OCI-LY7 (cell line): Measurements from ENCODE around the gene CDCP2. TPM values are rescaled to one million over a fixed set of nuclear protein-coding genes. Genes with fewer than 3 reads are reported as not detected.

Experiments
- BruUV-seq: library from RNA; stranded (reverse); fragments of 400-500 nt; replicated peaks from 2 replicates; lab custom pipeline; 2021; lab: Mats Ljungman, UMichigan
- CTCF ChIA-PET: fragments of 300-600 bp; sonication (Branson Sonifier 250); formaldehyde crosslinking; loops from one replicate; lab custom pipeline; 2022; ENCODE audit warnings: antibody characterized with exemption; ENCODE audit not compliant: unreplicated experiment; lab: Charles Lee
- POLR2A ChIA-PET: fragments of 300-600 bp; sonication (Branson Sonifier 250); formaldehyde crosslinking; loops from one replicate; lab custom pipeline; 2022; ENCODE audit warnings: antibody characterized with exemption; lab: Charles Lee
- DNase-seq: peaks from one replicate; pipeline ENCODE4 v3.0.0-alpha.2; 2015; ENCODE audit warnings: low spot score
- H2AFZ ChIP-seq: fragments of 200-600 bp; sonication (generic), shearing (Covaris generic); 2 replicates; pipeline ENCODE4 v1.6.1; 2014; ENCODE audit warnings: mild to moderate bottlenecking, antibody characterized with exemption, low read length, moderate library complexity
- H3K27ac ChIP-seq: fragments of 200-600 bp; sonication (generic); 2 replicates; pipeline ENCODE4 v1.5.1; 2014; ENCODE audit warnings: mixed run types, low read depth, mild to moderate bottlenecking, moderate library complexity, low read length, inconsistent platforms; ENCODE audit not compliant: poor library complexity, severe bottlenecking
- H3K36me3 ChIP-seq: fragments of 200-600 bp; sonication (generic); 2 replicates; pipeline ENCODE4 v1.6.1; 2014; ENCODE audit warnings: mild to moderate bottlenecking, antibody characterized with exemption, low read length, moderate library complexity, mixed read lengths; ENCODE audit not compliant: insufficient read depth
- H3K4me1 ChIP-seq: fragments of 200-600 bp; sonication (generic); 2 replicates; pipeline ENCODE4 v1.5.1; 2014; ENCODE audit warnings: mild to moderate bottlenecking, low read length; ENCODE audit not compliant: insufficient read depth, poor library complexity, severe bottlenecking
- H3K4me2 ChIP-seq: fragments of 200-600 bp; sonication (generic); 2 replicates; pipeline ENCODE4 v1.6.1; 2014; ENCODE audit warnings: mild to moderate bottlenecking, low read length
- H3K4me3 ChIP-seq: fragments of 200-600 bp; sonication (generic); 2 replicates; pipeline ENCODE4 v1.5.1; 2014; ENCODE audit warnings: mild to moderate bottlenecking, low read depth, low read length; ENCODE audit not compliant: poor library complexity, severe bottlenecking
- H3K79me2 ChIP-seq: fragments of 200-600 bp; sonication (generic); 2 replicates; pipeline ENCODE4 v1.6.1; 2016; ENCODE audit warnings: low read depth, mild to moderate bottlenecking, low read length, moderate library complexity, mixed read lengths; ENCODE audit not compliant: insufficient read depth
- H3K9me2 ChIP-seq: fragments of 200-600 bp; sonication (generic); 2 replicates; pipeline ENCODE4 v1.6.1; 2016; ENCODE audit warnings: mild to moderate bottlenecking, low read length, mixed read lengths; ENCODE audit not compliant: insufficient read depth
- H3K9me3 ChIP-seq: fragments of 200-600 bp; sonication (generic); 2 replicates; pipeline ENCODE4 v1.6.1; 2014; ENCODE audit warnings: mild to moderate bottlenecking, mixed run types, low read length, mixed read lengths
- H4K20me1 ChIP-seq: fragments of 200-600 bp; sonication (generic); 2 replicates; pipeline ENCODE4 v1.6.1; 2014; ENCODE audit warnings: mild to moderate bottlenecking, antibody characterized with exemption, low read length, moderate library complexity, mixed read lengths; ENCODE audit not compliant: insufficient read depth
- CTCF ChIP-seq: fragments of 200-600 bp; sonication (generic); conservative IDR thresholded peaks from 2 replicates; pipeline ENCODE4 v1.5.1; 2014; ENCODE audit warnings: mild to moderate bottlenecking, antibody characterized with exemption, low read length, moderate library complexity, mixed read lengths
- EZH2phosphoT487 ChIP-seq: fragments of 200-600 bp; sonication (generic); IDR thresholded peaks from 2 replicates; pipeline ENCODE4 v1.6.1; 2018; ENCODE audit warnings: low read depth, borderline replicate concordance, mild to moderate bottlenecking, mixed run types, antibody characterized with exemption, low read length, moderate library complexity, mixed read lengths
- intact Hi-C: fragments of 100-400 bp; cut with micrococcal nuclease; formaldehyde crosslinking; loops from one replicate; pipeline ENCODE4 v1.10.0; 2022; ENCODE audit not compliant: unreplicated experiment
- total RNA-seq, 2 experiments: library from RNA; depleted of rRNA in 1 of 2; stranded (reverse); fragments of >200 nt in 1 of 2; shearing (Covaris generic) in 1 of 2; gene quantifications; 2 replicates each; pipeline ENCODE4 v1.2.3, GENCODE V29; 2014 to 2022

Gene CDCP2
- total RNA-seq, 2 experiments from 2014 or later: 0.09 TPM; not detected in 1

GRCh38 chr1:54160351-54160750 lies 7.6 kb upstream of the CDCP2 start:
- DNase-seq: no peak
- ChIA-PET CTCF (no interaction called here), POLR2A (no interaction called here)
- Histone ChIP-seq H3K9me3 (no peaks in the 10 kb centered on the region), H4K20me1 (no peaks in the 10 kb centered on the region), H3K9me2 (no peaks in the 10 kb centered on the region), H3K36me3 (no peaks in the 10 kb centered on the region), H3K4me1 (peaks cover 8% of the 10 kb centered on the region), H3K4me2 (no peak overlapping the region), H3K4me3 (no peak overlapping the region), H3K27ac (no peak overlapping the region), H3K79me2 (no peaks in the 10 kb centered on the region), H2AFZ (no peak overlapping the region)
- TF ChIP-seq CTCF (no peak), EZH2phosphoT487 (no peak)
- no TSS peak for BruUV-seq
- intact Hi-C loops: no loop called here

- no peak overlapping the region for H3K4me2 ChIP-seq
- BruUV-seq: no TSS peak
- no peak overlapping the region for H3K27ac ChIP-seq
- peaks cover 8% of the 10 kb centered on the region for H3K4me1 ChIP-seq
- ChIA-PET CTCF (no interaction called here), POLR2A (no interaction called here)
- H2AFZ ChIP-seq: no peak overlapping the region
- no peaks in the 10 kb centered on the region for H3K79me2 ChIP-seq
- H3K9me2 ChIP-seq: no peaks in the 10 kb centered on the region
- TF ChIP-seq CTCF (no peak), EZH2phosphoT487 (no peak)
- H4K20me1 ChIP-seq: no peaks in the 10 kb centered on the region
- DNase-seq: no peak
- H3K9me3 ChIP-seq: no peaks in the 10 kb centered on the region
- H3K4me3 ChIP-seq: no peak overlapping the region
- intact Hi-C loops: no loop called here
- H3K36me3 ChIP-seq: no peaks in the 10 kb centered on the region
Observed at GRCh38 chr1:54159733-54160316, 7.0 kb upstream of the CDCP2 start.

GRCh38 chr1:54158071-54158470 lies 5.3 kb upstream of the CDCP2 start:
- TF ChIP-seq CTCF (no peak), EZH2phosphoT487 (no peak)
- Histone ChIP-seq H3K4me1 (peaks cover 8% of the 10 kb centered on the region), H3K4me3 (no peak overlapping the region), H3K79me2 (no peaks in the 10 kb centered on the region), H2AFZ (no peak overlapping the region), H3K27ac (no peak overlapping the region), H3K36me3 (no peaks in the 10 kb centered on the region), H3K9me2 (no peaks in the 10 kb centered on the region), H3K4me2 (no peak overlapping the region), H3K9me3 (no peaks in the 10 kb centered on the region), H4K20me1 (no peaks in the 10 kb centered on the region)
- no TSS peak for BruUV-seq
- POLR2A ChIA-PET: no interaction called here
- DNase-seq: no peak
- CTCF ChIA-PET: no interaction called here
- intact Hi-C loops: no loop called here
